Measurements from ENCODE around the gene THAP7.

DNA sequence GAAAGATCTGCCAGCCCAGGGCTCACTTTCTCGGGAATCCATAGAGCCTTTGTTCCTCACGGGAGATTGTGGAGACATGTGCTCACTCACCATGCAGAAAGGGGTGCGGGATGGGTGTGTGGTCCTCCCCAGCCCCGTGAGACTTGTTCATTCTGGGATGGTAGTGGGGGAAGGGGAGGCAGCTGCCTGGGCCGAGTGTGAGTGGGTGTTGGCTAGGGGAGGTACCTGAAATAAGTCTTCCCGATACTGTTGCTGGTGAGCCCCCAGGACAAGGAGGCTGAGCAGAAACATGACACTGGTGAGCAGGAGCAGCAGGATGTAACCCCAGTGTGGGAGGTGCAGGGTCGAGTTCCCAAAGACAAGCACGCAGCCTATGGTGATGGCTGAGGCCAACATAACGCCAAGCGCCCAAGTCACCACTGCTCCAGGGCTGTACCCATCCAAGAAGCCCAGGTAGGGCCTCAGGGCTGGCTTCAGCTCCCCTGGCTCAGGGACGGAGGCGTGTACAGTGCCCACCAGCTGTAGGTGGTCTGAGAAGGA lies 27.6 kb upstream of the THAP7 start:
- TF ChIP-seq, protein P1, sequence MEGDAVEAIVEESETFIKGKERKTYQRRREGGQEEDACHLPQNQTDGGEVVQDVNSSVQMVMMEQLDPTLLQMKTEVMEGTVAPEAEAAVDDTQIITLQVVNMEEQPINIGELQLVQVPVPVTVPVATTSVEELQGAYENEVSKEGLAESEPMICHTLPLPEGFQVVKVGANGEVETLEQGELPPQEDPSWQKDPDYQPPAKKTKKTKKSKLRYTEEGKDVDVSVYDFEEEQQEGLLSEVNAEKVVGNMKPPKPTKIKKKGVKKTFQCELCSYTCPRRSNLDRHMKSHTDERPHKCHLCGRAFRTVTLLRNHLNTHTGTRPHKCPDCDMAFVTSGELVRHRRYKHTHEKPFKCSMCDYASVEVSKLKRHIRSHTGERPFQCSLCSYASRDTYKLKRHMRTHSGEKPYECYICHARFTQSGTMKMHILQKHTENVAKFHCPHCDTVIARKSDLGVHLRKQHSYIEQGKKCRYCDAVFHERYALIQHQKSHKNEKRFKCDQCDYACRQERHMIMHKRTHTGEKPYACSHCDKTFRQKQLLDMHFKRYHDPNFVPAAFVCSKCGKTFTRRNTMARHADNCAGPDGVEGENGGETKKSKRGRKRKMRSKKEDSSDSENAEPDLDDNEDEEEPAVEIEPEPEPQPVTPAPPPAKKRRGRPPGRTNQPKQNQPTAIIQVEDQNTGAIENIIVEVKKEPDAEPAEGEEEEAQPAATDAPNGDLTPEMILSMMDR (IDR thresholded peaks at IDR 0.05), result no peak
- TF ChIP-seq EZH2 (IDR thresholded peaks at IDR 0.05), result no peak

Data from neural progenitor cell (in vitro differentiated cells).